T-helper 1 cell treated with Interleukin-12 subunit alpha and Interleukin-12 subunit beta and Interleukin-4 antibody, amounts not matched to agents 30 μg/mL and 1 μg/mL, for 36 hours (primary cell): ENCODE measurements around the gene ASB2.

Experiments used
- H3K27ac Mint-ChIP-seq: one replicate; pipeline ENCODE4 v1.8.0; 2021; ENCODE audit warnings: mild to moderate bottlenecking, mixed read lengths
- H3K27me3 Mint-ChIP-seq: one replicate; pipeline ENCODE4 v1.8.0; 2021; ENCODE audit warnings: low read depth, mixed read lengths
- H3K36me3 Mint-ChIP-seq: one replicate; pipeline ENCODE4 v1.8.0; 2021; ENCODE audit warnings: low read depth, mixed read lengths
- H3K4me1 Mint-ChIP-seq: one replicate; pipeline ENCODE4 v1.8.0; 2021; ENCODE audit warnings: low read depth, mixed read lengths
- H3K4me3 Mint-ChIP-seq: one replicate; pipeline ENCODE4 v1.8.0; 2021; ENCODE audit warnings: mild to moderate bottlenecking, moderate library complexity, mixed read lengths
- H3K9me3 Mint-ChIP-seq: one replicate; pipeline ENCODE4 v1.8.0; 2021; ENCODE audit warnings: mixed read lengths

ASB2 gene

GRCh38 chr14:93921001-93921806 lies 55.2 kb downstream of the ASB2 start:
- no peak overlapping the region for H3K4me3 Mint-ChIP-seq
- H3K9me3 Mint-ChIP-seq: peaks cover 6% of the 10 kb centered on the region
- no peaks in the 10 kb centered on the region for H3K4me1 Mint-ChIP-seq
- peaks cover 3% of the 10 kb centered on the region for H3K27me3 Mint-ChIP-seq
- no peak overlapping the region for H3K27ac Mint-ChIP-seq
- no peaks in the 10 kb centered on the region for H3K36me3 Mint-ChIP-seq

- Mint-ChIP-seq H3K27ac (no peak overlapping the region), H3K4me3 (no peak overlapping the region), H3K4me1 (no peaks in the 10 kb centered on the region), H3K36me3 (peaks cover 2% of the 10 kb centered on the region), H3K27me3 (peaks cover 3% of the 10 kb centered on the region), H3K9me3 (peaks cover 20% of the 10 kb centered on the region)
These were observed 59.2 kb downstream of the ASB2 start for GRCh38 chr14:93917141-93917540.

- H3K9me3 Mint-ChIP-seq: peaks cover 20% of the 10 kb centered on the region
- H3K36me3 Mint-ChIP-seq: peaks cover 2% of the 10 kb centered on the region
- H3K4me3 Mint-ChIP-seq: no peak overlapping the region
- no peak overlapping the region for H3K27ac Mint-ChIP-seq
- H3K4me1 Mint-ChIP-seq: no peaks in the 10 kb centered on the region
- H3K27me3 Mint-ChIP-seq: peaks cover 3% of the 10 kb centered on the region
These were observed 59.9 kb downstream of the ASB2 start for GRCh38 chr14:93916498-93916897.

GRCh38 chr14:93915800-93916199 lies 60.6 kb downstream of the ASB2 start:
- no peak overlapping the region for H3K27ac Mint-ChIP-seq
- H3K4me1 Mint-ChIP-seq: no peaks in the 10 kb centered on the region
- peaks cover 3% of the 10 kb centered on the region for H3K27me3 Mint-ChIP-seq
- H3K36me3 Mint-ChIP-seq: peaks cover 2% of the 10 kb centered on the region
- H3K4me3 Mint-ChIP-seq: no peak overlapping the region
- peaks cover 20% of the 10 kb centered on the region for H3K9me3 Mint-ChIP-seq

GRCh38 chr14:93915070-93915705 lies 61.2 kb downstream of the ASB2 start:
- H3K27me3 Mint-ChIP-seq: peaks cover 3% of the 10 kb centered on the region
- no peaks in the 10 kb centered on the region for H3K4me1 Mint-ChIP-seq
- peaks cover 20% of the 10 kb centered on the region for H3K9me3 Mint-ChIP-seq
- H3K36me3 Mint-ChIP-seq: peaks cover 2% of the 10 kb centered on the region
- H3K27ac Mint-ChIP-seq: no peak overlapping the region
- no peak overlapping the region for H3K4me3 Mint-ChIP-seq

GRCh38 chr14:93914278-93914677 lies 62.1 kb downstream of the ASB2 start:
- H3K36me3 Mint-ChIP-seq: peaks cover 2% of the 10 kb centered on the region
- no peaks in the 10 kb centered on the region for H3K27me3 Mint-ChIP-seq
- H3K4me1 Mint-ChIP-seq: no peaks in the 10 kb centered on the region
- peaks cover 17% of the 10 kb centered on the region for H3K9me3 Mint-ChIP-seq
- no peak overlapping the region for H3K27ac Mint-ChIP-seq
- H3K4me3 Mint-ChIP-seq: no peak overlapping the region

GRCh38 chr14:93912782-93913181 lies 63.6 kb downstream of the ASB2 start:
- H3K4me1 Mint-ChIP-seq: no peaks in the 10 kb centered on the region
- no peak overlapping the region for H3K27ac Mint-ChIP-seq
- H3K4me3 Mint-ChIP-seq: no peak overlapping the region
- peaks cover 3% of the 10 kb centered on the region for H3K27me3 Mint-ChIP-seq
- peaks cover 2% of the 10 kb centered on the region for H3K36me3 Mint-ChIP-seq
- H3K9me3 Mint-ChIP-seq: peaks cover 17% of the 10 kb centered on the region

- peaks cover 2% of the 10 kb centered on the region for H3K36me3 Mint-ChIP-seq
- peaks cover 17% of the 10 kb centered on the region for H3K9me3 Mint-ChIP-seq
- no peaks in the 10 kb centered on the region for H3K4me1 Mint-ChIP-seq
- no peak overlapping the region for H3K27ac Mint-ChIP-seq
- H3K4me3 Mint-ChIP-seq: no peak overlapping the region
- peaks cover 3% of the 10 kb centered on the region for H3K27me3 Mint-ChIP-seq
These were observed 64.3 kb downstream of the ASB2 start for GRCh38 chr14:93911975-93912615.

GRCh38 chr14:93909429-93910128 lies 66.8 kb downstream of the ASB2 start:
- Mint-ChIP-seq H3K36me3 (peaks cover 2% of the 10 kb centered on the region), H3K4me1 (no peaks in the 10 kb centered on the region), H3K9me3 (peaks cover 9% of the 10 kb centered on the region), H3K27me3 (peaks cover 5% of the 10 kb centered on the region), H3K27ac (no peak overlapping the region), H3K4me3 (no peak overlapping the region)

GRCh38 chr14:93906341-93907329 lies 69.7 kb downstream of the ASB2 start:
- H3K36me3 Mint-ChIP-seq: no peaks in the 10 kb centered on the region
- H3K9me3 Mint-ChIP-seq: no peaks in the 10 kb centered on the region
- peaks cover 14% of the 10 kb centered on the region for H3K27me3 Mint-ChIP-seq
- H3K4me3 Mint-ChIP-seq: no peak overlapping the region
- no peak overlapping the region for H3K27ac Mint-ChIP-seq
- H3K4me1 Mint-ChIP-seq: no peaks in the 10 kb centered on the region

- Mint-ChIP-seq H3K4me1 (no peaks in the 10 kb centered on the region), H3K4me3 (no peak overlapping the region), H3K9me3 (no peaks in the 10 kb centered on the region), H3K36me3 (no peaks in the 10 kb centered on the region), H3K27ac (no peak overlapping the region), H3K27me3 (peaks cover 14% of the 10 kb centered on the region)
These were observed 70.7 kb downstream of the ASB2 start for GRCh38 chr14:93905623-93906022.

- Mint-ChIP-seq H3K36me3 (no peaks in the 10 kb centered on the region), H3K4me1 (no peaks in the 10 kb centered on the region), H3K27ac (no peak overlapping the region), H3K27me3 (peaks cover 13% of the 10 kb centered on the region), H3K4me3 (no peak overlapping the region), H3K9me3 (no peaks in the 10 kb centered on the region)
These were observed 72.8 kb downstream of the ASB2 start for GRCh38 chr14:93903342-93904184.
